ENCODE measurements around the gene NEU4.
"Not testable (repeated sequence)": the region's sequence is repeated elsewhere in the genome, so short reads cannot be mapped to it uniquely, and the experiment has no call there.

Gene NEU4

DNA sequence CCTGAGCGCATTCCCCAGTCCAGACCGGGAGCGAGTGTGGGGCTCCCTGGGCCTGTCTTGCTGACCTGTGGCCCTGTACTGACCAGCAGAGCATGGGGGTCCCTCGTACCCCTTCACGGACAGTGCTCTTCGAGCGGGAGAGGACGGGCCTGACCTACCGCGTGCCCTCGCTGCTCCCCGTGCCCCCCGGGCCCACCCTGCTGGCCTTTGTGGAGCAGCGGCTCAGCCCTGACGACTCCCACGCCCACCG is 5.3 kb downstream of the NEU4 start:
- DNase-seq, result no peak

DNA sequence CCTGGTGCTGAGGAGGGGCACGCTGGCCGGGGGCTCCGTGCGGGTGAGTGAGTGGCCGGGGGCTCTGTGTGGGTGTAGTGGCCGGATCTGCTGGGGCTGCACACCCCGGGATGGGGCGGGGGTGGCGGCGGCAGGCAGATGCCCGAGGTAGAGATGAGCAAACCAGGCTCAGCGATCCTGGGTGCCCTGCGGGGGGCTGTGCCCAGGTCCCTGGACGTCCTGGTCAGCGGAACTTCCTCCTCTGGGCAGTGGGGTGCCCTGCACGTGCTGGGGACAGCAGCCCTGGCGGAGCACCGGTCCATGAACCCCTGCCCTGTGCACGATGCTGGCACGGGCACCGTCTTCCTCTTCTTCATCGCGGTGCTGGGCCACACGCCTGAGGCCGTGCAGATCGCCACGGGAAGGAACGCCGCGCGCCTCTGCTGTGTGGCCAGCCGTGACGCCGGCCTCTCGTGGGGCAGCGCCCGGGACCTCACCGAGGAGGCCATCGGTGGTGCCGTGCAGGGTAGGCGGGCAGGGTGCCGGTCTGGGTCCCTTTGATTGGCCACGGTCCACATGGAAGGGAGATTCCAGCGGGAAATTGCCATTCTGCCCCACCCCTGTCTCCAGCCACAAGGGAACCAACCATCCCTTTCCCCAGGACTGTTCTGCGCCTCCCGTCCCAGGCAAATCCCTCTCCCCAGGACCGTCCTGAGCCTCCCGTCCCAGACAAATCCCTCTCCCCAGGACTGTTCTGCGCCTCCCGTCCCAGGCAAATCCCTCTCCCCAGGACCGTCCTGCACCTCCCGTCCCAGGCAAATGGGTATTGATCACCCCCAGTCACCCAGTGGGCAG is 5.9 kb downstream of the NEU4 start:
- DNase-seq, result no peak

DNA sequence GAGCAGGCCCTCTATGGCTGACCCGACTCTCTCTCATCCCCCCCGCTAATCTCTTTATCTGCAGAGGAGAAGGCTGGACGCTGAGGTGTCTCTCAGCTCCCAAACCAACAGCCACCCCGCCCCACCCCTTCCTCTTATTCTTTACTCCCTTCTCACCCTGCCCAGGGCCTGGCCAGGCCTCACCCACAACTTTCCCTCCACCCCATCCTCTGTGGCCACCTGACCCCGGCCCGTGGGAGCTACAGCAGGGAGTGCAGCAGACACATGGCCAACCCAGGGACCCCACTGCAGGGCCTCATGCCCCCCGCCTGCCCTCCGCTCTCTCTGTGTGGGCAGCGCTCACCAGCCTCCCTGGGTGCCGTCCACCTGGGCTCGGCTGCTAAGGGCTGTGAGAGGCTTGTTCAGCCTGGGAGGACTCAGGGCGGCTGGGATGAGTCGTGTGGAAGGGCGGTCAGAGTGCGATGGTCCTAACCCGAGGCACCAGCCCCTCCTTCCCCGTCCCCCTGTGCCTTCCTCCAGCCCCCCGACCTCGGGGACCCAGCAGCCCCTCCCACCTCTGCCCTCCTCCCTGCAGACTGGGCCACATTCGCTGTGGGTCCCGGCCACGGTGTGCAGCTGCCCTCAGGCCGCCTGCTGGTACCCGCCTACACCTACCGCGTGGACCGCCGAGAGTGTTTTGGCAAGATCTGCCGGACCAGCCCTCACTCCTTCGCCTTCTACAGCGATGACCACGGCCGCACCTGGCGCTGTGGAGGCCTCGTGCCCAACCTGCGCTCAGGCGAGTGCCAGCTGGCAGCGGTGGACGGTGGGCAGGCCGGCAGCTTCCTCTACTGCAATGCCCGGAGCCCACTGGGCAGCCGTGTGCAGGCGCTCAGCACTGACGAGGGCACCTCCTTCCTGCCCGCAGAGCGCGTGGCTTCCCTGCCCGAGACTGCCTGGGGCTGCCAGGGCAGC is 6.8 kb downstream of the NEU4 start:
- no peak for DNase-seq

DNA sequence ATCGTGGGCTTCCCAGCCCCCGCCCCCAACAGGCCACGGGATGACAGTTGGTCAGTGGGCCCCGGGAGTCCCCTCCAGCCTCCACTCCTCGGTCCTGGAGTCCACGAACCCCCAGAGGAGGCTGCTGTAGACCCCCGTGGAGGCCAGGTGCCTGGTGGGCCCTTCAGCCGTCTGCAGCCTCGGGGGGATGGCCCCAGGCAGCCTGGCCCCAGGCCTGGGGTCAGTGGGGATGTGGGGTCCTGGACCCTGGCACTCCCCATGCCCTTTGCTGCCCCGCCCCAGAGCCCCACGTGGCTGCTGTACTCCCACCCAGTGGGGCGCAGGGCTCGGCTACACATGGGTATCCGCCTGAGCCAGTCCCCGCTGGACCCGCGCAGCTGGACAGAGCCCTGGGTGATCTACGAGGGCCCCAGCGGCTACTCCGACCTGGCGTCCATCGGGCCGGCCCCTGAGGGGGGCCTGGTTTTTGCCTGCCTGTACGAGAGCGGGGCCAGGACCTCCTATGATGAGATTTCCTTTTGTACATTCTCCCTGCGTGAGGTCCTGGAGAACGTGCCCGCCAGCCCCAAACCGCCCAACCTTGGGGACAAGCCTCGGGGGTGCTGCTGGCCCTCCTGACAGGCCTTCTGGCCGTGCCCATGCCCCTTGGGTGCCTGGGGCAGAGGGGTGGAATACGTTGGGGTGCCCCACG is 7.6 kb downstream of the NEU4 start:
- DNase-seq, result no peak

DNA sequence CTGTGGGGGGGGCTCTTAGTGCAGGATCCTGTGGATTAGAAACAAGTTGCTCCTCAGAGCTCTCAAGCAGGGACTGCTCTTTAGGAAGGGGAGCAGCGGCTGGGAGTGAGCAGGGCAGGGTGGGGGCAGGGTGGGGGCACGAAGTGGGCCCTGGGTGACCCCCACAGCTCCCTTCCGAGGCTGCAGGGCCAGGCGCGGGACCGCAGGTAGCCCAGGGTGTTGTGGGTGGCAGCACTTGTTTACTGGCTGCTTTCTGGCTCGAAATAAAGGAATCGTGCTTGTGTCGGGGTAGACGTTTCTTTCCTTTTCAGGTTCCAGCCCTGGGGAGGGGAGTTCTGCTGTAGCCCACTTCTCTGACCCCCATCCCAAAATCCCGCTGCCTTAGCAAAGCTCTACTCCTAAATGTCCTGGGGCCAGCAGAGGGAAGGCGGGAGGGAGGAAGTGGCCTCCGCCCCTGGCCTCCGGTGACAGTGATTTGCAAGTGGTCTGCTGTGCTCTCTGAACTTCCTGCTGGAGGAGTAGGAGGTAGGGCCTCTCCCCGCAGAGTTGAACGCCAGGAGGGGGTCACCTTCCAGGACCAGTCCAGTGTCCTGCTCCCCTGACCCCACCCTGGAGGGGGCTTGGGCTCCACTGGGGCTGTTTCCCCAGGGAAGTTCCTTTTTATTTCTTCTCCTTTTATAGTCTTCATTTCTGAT is 8.3 kb downstream of the NEU4 start:
- DNase-seq, result no peak

DNA sequence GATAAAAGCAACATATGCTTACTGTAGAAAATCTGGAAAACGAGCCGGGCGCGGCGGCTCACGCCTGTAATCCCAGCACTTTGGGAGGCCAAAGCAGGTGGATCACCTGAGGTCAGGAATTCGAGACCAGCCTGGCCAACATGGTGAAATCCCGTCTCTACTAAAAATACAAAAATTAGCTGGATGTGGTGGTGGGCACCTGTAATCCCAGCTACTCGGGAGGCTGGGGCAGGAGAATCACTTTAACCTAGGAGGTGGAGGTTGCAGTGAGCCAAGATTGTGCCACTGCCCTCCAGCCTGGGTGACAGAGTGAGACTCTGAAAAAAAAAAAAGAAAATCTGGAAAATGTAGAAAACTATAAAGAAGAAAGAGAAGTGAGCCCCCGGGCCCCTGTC is 8.8 kb downstream of the NEU4 start:
- not testable (repeated sequence) for DNase-seq

DNA sequence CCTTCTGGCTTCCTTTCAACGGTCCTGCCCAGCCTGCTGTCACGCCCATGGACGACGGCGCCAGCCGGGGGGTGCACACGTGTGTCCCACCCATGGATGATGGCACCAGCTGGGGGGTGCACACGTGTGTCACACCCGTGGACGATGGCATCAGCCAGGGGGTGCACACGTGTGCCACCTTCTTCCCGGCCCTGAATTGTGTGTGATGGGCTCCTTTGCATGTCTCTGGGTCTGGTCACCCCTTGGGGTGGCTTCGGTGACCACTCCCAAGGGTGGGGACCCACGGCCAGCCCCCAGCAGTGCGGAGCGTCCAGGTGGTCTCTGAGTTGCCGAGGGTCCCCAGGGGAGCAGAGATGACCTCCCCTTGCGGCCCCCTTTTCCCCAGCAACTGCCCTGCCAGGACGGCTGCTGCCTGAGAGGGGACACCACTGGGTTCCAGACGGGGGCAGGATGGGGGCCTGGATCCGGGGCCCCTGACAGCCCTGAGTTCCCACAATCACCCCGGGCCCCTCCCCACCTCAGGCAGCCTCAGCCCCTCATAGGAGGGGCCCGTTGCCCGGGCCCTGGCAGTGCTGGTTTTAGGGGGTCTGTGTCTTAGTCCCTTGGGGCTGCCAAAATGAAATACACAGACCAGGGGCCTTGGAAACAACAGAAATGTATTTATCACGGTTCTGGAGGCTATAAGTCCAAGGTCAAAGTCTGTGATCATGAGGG is 9.4 kb downstream of the NEU4 start:
- no peak for DNase-seq

DNA sequence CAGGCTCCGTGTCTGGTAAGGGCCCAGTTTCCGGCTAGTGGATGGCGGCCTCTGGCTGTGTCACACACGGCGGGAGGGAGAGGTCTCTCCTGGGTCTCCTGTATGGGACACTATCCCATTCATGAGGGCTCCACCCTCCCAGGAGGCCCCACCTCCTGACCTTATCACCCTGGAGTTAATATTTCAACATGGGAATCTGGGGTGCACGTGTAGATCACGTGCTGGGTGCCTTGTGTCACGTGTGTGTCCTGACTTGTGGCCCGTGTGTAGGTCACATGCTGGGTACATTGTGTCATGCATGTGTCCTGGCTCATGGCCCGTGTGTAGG is 9.9 kb downstream of the NEU4 start:
- no peak for DNase-seq

DNA sequence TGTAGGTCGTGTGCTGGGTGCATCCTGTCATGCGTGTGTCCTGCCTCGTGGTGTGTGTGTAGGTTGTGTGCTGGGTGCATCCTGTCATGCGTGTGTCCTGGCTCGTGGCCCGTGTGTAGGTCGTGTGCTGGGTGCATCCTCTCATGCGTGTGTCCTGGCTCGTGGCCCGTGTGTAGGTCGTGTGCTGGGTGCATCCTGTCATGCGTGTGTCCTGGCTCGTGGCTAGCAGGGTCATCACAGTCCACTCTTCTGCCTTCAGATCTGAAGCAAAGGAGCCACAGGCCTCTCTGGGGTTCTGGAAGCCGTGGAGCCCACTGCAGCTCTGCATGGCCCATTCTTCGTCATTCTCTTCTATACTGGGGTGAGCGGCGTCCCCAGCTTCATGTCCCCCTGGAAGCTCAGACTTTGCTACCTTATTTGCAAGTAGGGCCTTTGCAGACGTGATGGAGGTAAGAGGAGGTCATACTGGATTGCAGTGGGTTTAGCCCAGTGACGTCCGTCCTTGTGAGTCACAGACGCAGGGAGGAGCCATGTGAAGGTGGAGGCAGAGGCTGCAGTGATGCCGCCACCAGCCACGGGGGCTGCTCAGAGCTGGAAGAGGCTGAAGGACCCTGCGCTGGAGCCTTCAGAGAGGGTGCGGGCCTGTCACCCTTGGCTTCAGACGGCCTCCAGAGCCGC is 11.1 kb downstream of the NEU4 start:
- DNase-seq, result not testable (repeated sequence)

DNA sequence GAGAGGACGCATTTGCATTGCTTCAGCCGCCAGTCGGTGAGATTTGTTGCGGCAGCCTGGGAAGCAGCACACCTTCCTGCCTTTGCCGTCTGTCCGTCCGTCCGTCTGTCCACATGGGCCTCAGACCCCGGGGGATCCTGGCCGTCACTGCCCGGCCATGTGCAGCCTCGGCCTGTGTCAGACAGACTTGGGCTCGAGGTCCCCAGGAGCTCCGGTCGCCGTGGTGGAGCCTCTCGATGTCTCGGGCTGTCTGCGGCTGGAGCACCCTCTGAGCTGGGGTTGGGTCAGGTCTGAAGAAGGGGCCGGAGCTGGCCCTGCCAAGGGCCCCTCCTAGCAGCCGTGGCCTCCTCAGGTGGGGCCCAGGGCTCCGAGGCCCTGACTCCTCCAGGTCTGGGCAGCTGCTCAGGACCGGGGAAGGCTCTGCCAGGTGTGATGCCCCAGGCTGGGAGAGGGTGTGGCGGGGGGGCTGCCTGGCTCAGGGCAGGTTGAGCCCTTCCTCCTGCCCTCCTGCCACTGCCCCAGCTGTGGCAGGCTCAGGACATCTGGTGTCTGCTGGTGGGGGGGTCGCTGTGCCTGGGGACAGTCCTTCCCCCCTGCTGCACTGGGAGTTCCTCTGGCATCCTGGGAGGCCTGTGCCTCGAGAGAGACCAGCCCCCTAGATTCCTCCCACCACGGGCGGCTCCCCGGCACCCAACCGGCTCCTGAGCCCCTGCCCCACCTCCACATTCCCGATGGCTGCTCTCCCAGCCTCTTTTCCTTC is 11.8 kb downstream of the NEU4 start:
- no peak for DNase-seq

DNA sequence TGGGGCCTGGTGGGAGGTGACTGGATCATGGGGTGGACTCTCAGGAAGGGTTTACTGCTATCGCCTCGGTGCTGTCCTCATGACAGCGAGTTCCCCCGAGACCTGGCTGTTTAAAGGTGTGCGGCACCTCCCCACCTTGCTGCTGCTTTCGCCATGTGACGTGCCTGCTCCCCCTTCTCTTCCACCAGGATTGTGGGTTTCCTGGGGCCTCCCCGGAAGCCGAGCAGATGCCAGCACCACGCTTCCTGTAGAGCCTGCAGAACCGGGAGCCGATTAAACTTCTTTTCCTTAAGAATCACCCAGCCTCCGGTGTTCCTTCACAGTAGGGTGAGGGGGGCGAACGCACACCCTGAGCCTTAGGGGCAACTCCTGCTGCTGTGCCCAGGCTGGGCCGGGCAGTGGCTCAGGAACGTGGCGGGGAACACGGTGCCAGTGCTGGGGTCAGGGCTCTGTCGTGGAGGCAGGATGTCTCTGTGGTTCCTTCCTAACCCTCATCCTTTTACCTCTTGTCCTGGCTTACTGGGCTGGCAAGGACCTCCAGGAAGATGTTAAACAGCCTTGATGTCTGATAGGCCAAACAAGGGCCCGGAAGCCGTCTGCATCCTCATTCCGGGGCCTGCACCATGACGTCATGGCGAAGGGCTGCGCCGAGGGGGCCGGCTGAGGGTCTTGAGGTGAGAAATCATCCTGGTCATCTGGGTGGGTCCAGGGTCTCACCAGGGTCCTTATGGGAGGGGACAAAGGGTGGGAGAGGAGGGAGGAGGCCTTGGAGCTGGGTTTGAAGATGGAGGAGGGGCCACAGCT is 12.7 kb downstream of the NEU4 start:
- no peak for DNase-seq

DNA sequence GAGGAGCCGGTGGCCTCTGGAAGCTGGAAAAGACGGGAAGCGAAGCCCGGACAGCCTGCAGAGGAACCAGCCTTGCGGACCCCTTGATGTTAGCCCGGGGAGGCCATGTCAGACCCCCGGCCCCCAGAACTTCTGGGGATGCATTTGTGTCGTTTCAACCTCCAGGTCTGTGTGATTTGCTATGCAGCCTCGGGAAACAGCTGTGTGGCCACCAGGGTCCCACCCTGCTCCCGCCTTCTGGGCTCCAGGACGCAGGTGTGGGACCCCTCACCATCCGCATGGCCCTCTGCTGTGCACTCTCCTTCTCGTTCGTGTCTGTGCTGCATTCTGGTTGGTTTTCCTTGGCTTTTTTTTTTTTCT is 13.3 kb downstream of the NEU4 start:
- DNase-seq, result no peak

DNA sequence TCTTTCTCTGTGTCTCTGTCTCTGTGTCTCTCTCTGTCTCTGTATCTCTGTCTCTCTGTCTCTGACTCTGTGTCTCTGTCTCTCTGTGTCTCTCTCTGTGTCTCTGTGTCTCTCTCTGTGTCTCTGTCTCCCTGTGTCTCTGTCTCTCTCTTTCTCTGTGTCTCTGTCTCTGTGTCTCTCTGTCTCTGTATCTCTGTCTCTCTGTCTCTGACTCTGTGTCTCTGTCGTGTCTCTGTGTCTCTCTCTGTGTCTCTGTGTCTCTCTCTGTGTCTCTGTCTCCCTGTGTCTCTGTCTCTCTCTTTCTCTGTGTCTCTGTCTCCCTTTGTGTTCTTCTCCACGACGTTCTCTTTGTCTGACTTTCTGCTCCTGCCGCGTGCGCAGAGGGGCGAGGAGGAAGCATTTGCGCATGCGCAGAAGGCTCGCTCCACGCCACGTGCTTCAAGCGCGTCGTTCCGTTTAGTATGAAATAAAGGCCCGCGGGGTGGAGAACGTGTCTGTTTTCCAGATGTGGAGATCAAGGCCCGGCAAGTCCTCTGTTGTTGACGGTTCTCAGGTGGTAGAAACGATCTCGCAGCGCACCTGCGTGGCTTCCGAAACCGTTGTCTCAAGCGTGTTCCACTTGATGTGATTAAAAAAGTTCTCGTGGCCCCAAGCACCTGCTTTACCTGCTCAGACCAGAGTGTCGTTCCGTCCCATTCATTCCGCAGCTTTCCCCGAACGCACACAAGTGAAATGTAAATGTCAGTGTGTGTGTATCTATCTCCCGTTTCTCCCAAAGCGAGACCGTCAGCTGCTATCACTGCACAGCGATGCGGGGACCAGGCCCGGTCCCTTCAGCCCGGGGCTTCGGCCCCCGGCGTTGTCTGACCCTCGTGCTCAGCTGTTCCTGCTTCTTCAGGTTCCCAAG is 14.8 kb downstream of the NEU4 start:
- not testable (repeated sequence) for DNase-seq

DNA sequence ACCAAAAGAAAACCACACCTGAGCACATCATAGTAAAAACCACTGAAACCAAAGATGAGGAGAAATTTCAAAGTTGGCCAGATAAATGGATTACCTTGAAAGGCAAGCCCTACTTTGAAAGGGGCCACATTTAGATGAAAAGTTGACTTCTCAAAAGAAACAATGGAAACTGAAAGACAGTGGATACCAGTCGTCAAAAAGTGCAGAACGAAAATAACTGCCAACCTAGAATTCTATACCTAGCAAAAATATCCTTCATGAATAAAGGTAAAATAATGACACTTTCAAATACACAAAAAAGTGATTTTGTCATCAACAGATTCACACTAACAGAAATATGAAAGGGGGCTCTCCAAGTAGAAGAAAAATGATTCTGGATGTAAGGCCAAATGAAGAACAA is 18.4 kb downstream of the NEU4 start:
- DNase-seq, result no peak

DNA sequence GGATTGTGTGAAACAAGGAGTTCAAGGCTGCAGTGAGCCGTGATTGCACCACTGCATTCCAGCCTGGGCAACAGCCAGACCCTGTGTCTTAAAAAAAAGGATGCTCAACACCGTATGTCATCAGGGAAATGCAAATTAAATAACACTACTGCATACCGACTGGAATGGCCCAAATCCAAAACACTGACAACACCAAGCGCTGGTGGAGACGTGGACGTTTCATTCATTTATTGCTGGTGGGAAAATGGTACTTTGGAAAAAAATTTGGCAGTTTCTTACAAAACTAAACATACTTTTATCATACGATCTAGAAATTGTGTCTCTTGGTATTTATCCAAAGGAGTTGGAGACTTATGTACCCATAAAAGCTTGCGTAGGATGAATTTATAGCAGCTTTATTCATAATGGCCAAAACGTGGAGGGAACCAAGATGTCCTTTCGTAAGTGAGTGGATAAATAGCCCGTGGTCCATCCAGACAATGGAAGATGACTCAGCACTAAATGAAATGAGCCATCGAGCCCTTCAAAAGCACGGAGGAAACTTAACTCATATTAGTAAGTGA is 24.2 kb downstream of the NEU4 start:
- no peak for DNase-seq

DNA sequence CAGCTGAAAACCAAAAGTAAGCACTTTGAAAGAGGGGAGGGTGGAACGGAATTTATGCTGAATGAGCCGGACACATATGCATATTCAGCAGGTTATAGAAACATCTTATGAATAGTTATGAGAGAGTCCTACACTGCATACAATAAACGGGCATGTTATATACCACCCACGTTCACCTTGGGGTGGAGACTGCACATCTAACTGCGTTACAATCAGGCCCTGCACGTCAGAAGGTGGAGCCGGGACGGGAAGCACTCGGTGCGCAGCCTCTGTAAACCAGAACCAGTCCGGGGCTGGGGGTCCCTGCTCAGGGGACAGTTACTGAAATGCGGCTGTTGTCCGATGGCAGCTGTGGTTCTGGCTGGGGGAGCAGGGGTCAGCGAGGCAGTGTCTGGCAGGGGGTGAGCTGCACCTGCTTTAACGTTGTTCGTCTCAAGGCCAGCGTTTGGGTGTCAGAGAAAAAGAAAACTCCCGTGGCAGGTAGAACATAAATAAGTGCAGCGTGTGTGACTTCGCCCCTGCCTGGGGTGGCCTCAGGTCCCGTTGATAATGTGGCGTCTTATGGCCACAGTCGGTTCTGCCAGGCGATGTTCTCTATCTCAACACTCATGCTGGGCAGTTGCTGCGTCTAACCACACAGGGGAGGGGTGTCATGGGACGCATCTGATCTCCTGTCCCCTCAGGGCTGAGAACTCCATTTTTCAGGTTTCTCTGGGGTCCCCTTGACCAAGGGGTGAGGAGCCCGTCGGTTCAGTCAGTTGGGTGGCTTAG is 24.9 kb downstream of the NEU4 start:
- DNase-seq, result not testable (repeated sequence)

DNA sequence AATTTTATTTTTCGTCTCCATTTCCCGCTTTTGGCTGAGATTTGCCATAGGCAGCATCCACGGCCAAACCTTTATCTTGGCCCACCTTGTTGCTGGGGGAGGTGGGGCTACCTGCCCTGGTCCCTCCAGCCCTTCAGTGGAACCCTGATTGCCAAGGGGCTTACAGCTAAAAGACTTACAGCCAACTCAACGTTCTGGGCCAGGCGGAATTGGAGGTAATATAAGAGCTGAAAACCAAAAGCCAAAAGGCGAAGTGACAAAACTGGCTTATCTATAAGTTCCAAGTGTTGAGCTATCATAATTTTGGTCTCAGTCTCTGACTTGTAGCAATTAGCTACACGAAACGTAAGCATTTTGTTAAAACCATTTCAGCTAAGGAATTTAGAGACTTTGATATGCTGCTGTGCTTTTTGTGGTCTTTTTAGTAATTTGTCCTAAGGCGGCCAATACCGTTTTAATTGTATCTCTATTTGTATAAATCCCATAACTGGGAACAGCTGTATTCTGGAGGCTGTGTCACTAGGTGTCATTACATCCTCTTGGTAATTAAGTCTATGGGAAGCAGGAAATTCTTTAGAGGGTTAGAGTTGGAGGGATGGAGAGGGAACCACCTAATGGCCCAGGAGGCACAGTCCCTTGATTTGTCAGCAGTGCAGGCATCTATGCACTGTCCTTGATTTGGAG is 25.7 kb downstream of the NEU4 start:
- no peak for DNase-seq

Data from CD4-positive, alpha-beta T cell treated with Interferon gamma for 1 hour (primary cell).